ENCODE measurements around the gene FASTKD2. TPM values are rescaled to one million over a fixed set of nuclear protein-coding genes. Genes with fewer than 3 reads are reported as not detected.

The FASTKD2 gene
- 34.4 and 37.9 TPM in 2 replicates for total RNA-seq
- 17.7 and 20.0 TPM in 2 replicates for polyA plus RNA-seq

DNA sequence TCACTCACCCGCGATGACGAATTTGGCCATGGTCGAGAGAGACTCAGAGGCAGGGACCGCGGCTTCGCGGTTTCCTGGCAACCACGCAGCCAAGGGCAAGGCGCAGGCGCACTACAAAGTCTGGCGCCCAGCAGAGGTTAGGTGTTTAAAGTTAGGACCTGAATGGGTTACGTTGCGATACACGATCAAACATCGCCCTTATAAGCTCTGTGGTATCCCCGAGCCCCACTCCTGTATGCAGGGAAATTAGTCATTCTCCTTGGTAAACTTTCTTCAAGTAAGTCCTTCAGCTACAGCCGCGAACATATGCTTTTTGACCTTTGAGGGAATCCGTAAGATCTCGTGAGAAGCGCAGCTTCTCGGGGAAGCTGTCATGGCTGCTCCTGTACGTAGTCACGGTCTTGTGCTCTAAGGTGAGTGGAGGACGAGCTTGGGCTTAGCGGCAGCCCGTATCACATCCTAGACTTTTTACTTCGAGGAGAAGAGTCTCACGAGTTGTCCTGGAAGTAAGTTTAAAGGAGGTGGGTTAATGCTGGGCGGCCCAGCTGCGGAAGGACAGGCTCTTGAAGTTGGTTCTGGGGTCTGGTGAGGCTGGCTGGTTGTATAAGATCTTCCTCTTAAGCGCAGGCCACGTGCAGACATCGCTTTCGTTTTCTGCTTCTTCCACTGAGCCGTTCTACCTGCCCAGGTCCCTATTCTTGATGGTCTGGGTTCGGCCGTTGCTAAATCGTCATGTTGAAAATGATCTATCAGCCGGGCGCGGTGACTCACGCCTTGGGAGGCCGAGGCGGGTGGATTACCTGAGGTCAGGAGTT lies at the start of gene FASTKD2, which contains the start of gene MDH1B:
FASTKD2 (plus strand) TSS at position 365 of the 815 bp plus-strand sequence. CDS start 1,088 bp downstream, outside the sequence.
MDH1B (minus strand) TSS at position 87 of the 815 bp plus-strand sequence; CDS start at position 30, 57 bp downstream.
- no peaks in the 10 kb centered on the region for H3K9me2 ChIP-seq (replicated peaks; ENCODE audit: insufficient read depth)
- peaks cover 25% of the 10 kb centered on the region for H3K79me2 ChIP-seq
- WGBS (ENCODE audit: low lambda C conversion rate, missing lambda C conversion rate): 2% methylated on average over 46 of the region's 46 CpGs
- H3K4me3 ChIP-seq: peak within 1 kb of the TSS; percentile 80
- no peaks in the 10 kb centered on the region for H4K20me1 ChIP-seq (ENCODE audit: insufficient read depth, poor library complexity, severe bottlenecking)
- DNase-seq (ENCODE audit: low spot score): peak; percentile 91
- no peaks in the 10 kb centered on the region for H3K9me3 ChIP-seq (ENCODE audit: low read depth)
- peak within 1 kb of the TSS; percentile 96 for H3K27ac ChIP-seq
- peaks cover 1% of the 10 kb centered on the region for H3K27me3 ChIP-seq
- no peaks in the 10 kb centered on the region for H3K36me3 ChIP-seq (replicated peaks; ENCODE audit: insufficient read depth, low read depth)
- no peaks in the 10 kb centered on the region for H3K4me1 ChIP-seq (ENCODE audit: insufficient read depth)
- H2AFZ ChIP-seq: peak within 1 kb of the TSS; percentile 85
- peak within 1 kb of the TSS; percentile 77 for H3K4me2 ChIP-seq
- TF ChIP-seq, protein P1, sequence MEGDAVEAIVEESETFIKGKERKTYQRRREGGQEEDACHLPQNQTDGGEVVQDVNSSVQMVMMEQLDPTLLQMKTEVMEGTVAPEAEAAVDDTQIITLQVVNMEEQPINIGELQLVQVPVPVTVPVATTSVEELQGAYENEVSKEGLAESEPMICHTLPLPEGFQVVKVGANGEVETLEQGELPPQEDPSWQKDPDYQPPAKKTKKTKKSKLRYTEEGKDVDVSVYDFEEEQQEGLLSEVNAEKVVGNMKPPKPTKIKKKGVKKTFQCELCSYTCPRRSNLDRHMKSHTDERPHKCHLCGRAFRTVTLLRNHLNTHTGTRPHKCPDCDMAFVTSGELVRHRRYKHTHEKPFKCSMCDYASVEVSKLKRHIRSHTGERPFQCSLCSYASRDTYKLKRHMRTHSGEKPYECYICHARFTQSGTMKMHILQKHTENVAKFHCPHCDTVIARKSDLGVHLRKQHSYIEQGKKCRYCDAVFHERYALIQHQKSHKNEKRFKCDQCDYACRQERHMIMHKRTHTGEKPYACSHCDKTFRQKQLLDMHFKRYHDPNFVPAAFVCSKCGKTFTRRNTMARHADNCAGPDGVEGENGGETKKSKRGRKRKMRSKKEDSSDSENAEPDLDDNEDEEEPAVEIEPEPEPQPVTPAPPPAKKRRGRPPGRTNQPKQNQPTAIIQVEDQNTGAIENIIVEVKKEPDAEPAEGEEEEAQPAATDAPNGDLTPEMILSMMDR (IDR thresholded peaks at IDR 0.05; ENCODE audit: poor library complexity): no peak
- TF ChIP-seq EZH2 (IDR thresholded peaks at IDR 0.05; ENCODE audit: borderline replicate concordance) (no peak), EZH2phosphoT487 (IDR thresholded peaks at IDR 0.05; ENCODE audit: low read depth, severe bottlenecking, unreplicated experiment) (no peak)

DNA sequence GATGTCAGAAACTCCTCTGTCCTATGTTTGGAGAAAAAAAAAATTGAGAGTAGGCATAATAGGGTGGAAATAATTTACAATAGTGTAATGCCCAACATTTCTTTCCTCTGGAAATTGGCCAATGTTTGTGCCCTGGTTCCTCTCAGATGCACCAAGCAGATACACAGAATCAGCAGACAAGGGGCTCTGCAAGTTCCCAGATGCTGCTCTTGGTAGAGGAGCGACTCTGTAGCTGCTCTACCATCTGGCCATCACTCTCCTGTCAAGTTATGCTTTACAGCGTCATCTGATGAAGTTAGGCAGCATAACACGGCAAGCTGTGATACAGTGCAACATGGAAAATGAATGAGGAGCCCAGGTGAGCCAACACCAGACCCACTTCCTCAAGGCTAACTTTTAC lies 48.8 kb upstream of the FASTKD2 start:
- no peak overlapping the region for H3K27ac ChIP-seq
- no peaks in the 10 kb centered on the region for H4K20me1 ChIP-seq (ENCODE audit: insufficient read depth, poor library complexity, severe bottlenecking)
- no peak overlapping the region for H3K4me3 ChIP-seq
- WGBS (ENCODE audit: low lambda C conversion rate, missing lambda C conversion rate): 76% methylated on average over 3 of the region's 3 CpGs
- DNase-seq (ENCODE audit: low spot score): no peak
- no peak for TF ChIP-seq EZH2phosphoT487 (IDR thresholded peaks at IDR 0.05; ENCODE audit: low read depth, severe bottlenecking, unreplicated experiment)
- TF ChIP-seq EZH2 (IDR thresholded peaks at IDR 0.05; ENCODE audit: borderline replicate concordance): no peak
- TF ChIP-seq, protein P1 (IDR thresholded peaks at IDR 0.05; ENCODE audit: poor library complexity): no peak
- no peaks in the 10 kb centered on the region for H3K27me3 ChIP-seq
- H3K4me2 ChIP-seq: no peak overlapping the region
- no peaks in the 10 kb centered on the region for H3K9me2 ChIP-seq (replicated peaks; ENCODE audit: insufficient read depth)
- no peaks in the 10 kb centered on the region for H3K36me3 ChIP-seq (replicated peaks; ENCODE audit: insufficient read depth, low read depth)
- H3K4me1 ChIP-seq (ENCODE audit: insufficient read depth): no peaks in the 10 kb centered on the region
- H2AFZ ChIP-seq: no peak overlapping the region
- no peaks in the 10 kb centered on the region for H3K79me2 ChIP-seq
- H3K9me3 ChIP-seq (ENCODE audit: low read depth): no peaks in the 10 kb centered on the region

DNA sequence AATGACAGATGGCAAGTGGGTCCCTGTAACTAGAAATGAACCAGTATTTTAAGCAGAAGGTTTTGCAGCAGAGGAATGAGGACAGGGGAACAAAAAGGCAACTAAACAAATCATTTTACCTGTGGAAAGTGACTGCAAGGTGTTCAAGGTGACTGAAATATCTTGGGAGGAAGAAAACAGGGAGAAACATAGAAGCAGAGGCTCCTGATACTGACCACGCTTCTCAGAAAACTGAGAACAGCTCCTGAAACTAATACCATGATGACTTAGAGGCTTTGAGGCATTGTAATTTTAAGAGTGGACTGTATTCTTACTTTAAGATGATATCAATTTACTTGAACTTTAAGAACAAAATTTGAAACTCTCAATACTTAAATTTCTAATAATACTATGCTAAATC lies 47.1 kb upstream of the FASTKD2 start, which contains the start of gene DYTN:
DYTN (minus strand) TSS at position 101 of the 400 bp plus-strand sequence. CDS start 117 bp downstream, outside the sequence.
- no peak within 1 kb of the TSS for H3K4me2 ChIP-seq
- no peaks in the 10 kb centered on the region for H3K27me3 ChIP-seq
- no peaks in the 10 kb centered on the region for H3K36me3 ChIP-seq (replicated peaks; ENCODE audit: insufficient read depth, low read depth)
- no peak within 1 kb of the TSS for H3K4me3 ChIP-seq
- TF ChIP-seq, protein P1 (IDR thresholded peaks at IDR 0.05; ENCODE audit: poor library complexity): no peak
- TF ChIP-seq EZH2 (IDR thresholded peaks at IDR 0.05; ENCODE audit: borderline replicate concordance): no peak
- TF ChIP-seq EZH2phosphoT487 (IDR thresholded peaks at IDR 0.05; ENCODE audit: low read depth, severe bottlenecking, unreplicated experiment): no peak
- WGBS (ENCODE audit: low lambda C conversion rate, missing lambda C conversion rate): 79% methylated on average over 1 of the region's 1 CpG
- no peaks in the 10 kb centered on the region for H4K20me1 ChIP-seq (ENCODE audit: insufficient read depth, poor library complexity, severe bottlenecking)
- H3K27ac ChIP-seq: no peak within 1 kb of the TSS
- no peak within 1 kb of the TSS for H2AFZ ChIP-seq
- no peaks in the 10 kb centered on the region for H3K79me2 ChIP-seq
- H3K9me3 ChIP-seq (ENCODE audit: low read depth): no peaks in the 10 kb centered on the region
- H3K4me1 ChIP-seq (ENCODE audit: insufficient read depth): no peaks in the 10 kb centered on the region
- no peak for DNase-seq (ENCODE audit: low spot score)
- no peaks in the 10 kb centered on the region for H3K9me2 ChIP-seq (replicated peaks; ENCODE audit: insufficient read depth)

Data from hepatocyte (in vitro differentiated cells).